Hepatocyte (in vitro differentiated cells): ENCODE results near the gene IPPK. TPM values are rescaled to one million over a fixed set of nuclear protein-coding genes. Genes with fewer than 3 reads are reported as not detected.
"Not testable (repeated sequence)": the region's sequence is repeated elsewhere in the genome, so short reads cannot be mapped to it uniquely, and the experiment has no call there.

Source experiments
- DNase-seq: peaks from one replicate; pipeline ENCODE4 v3.0.0-alpha.2; 2016; ENCODE audit warnings: low spot score
- H2AFZ ChIP-seq: fragments of 200-600 bp; sonication (generic); 2 replicates; pipeline ENCODE4 v1.6.0; 2016; ENCODE audit warnings: antibody characterized with exemption, mild to moderate bottlenecking
- H3K27ac ChIP-seq: fragments of 200-600 bp; sonication (generic); 2 replicates; pipeline ENCODE4 v1.5.1; 2016; ENCODE audit warnings: mild to moderate bottlenecking
- H3K27me3 ChIP-seq: fragments of 200-600 bp; sonication (generic); 2 replicates; pipeline ENCODE4 v1.6.1; 2016
- H3K36me3 ChIP-seq: fragments of 200-600 bp; sonication (generic); replicated peaks from 2 replicates; pipeline ENCODE4 v1.5.1; 2016; ENCODE audit warnings: low read depth; ENCODE audit not compliant: insufficient read depth
- H3K4me1 ChIP-seq: fragments of 200-600 bp; sonication (generic); 2 replicates; pipeline ENCODE4 v1.5.1; 2016; ENCODE audit warnings: mild to moderate bottlenecking, moderate library complexity; ENCODE audit not compliant: insufficient read depth
- H3K4me2 ChIP-seq: fragments of 200-600 bp; sonication (generic); 2 replicates; pipeline ENCODE4 v1.6.0; 2016
- H3K4me3 ChIP-seq: fragments of 200-600 bp; sonication (generic); 2 replicates; pipeline ENCODE4 v1.5.1; 2016; ENCODE audit warnings: mild to moderate bottlenecking
- H3K79me2 ChIP-seq: fragments of 200-600 bp; sonication (generic); 2 replicates; pipeline ENCODE4 v1.6.0; 2017; ENCODE audit warnings: mild to moderate bottlenecking
- H3K9me2 ChIP-seq: fragments of 200-600 bp; sonication (generic); replicated peaks from 2 replicates; pipeline ENCODE4 v1.6.0; 2017; ENCODE audit warnings: mild to moderate bottlenecking; ENCODE audit not compliant: insufficient read depth
- H3K9me3 ChIP-seq: fragments of 200-600 bp; sonication (generic); 2 replicates; pipeline ENCODE4 v1.5.1; 2016; ENCODE audit warnings: low read depth, mild to moderate bottlenecking
- H4K20me1 ChIP-seq: fragments of 200-600 bp; sonication (generic); 2 replicates; pipeline ENCODE4 v1.6.0; 2016; ENCODE audit warnings: mild to moderate bottlenecking; ENCODE audit not compliant: insufficient read depth, poor library complexity, severe bottlenecking
- CTCF ChIP-seq: fragments of 200-600 bp; sonication (generic); IDR thresholded peaks from 2 replicates; pipeline ENCODE4 v1.5.1; 2016; ENCODE audit warnings: antibody characterized with exemption, mild to moderate bottlenecking; ENCODE audit not compliant: poor library complexity
- EZH2 ChIP-seq: fragments of 200-600 bp; sonication (generic); IDR thresholded peaks from 2 replicates; pipeline ENCODE4 v1.6.1; 2016; ENCODE audit warnings: antibody characterized with exemption, mild to moderate bottlenecking, borderline replicate concordance
- EZH2phosphoT487 ChIP-seq: fragments of 200-600 bp; sonication (generic); IDR thresholded peaks from one replicate; pipeline ENCODE4 v1.6.1; 2018; ENCODE audit warnings: antibody characterized with exemption, mild to moderate bottlenecking, low read depth, moderate library complexity; ENCODE audit not compliant: unreplicated experiment, severe bottlenecking
- WGBS: methylation state at CpG from one replicate; pipeline ENCODE4 v1.1.6; 2016; ENCODE audit warnings: low lambda C conversion rate; ENCODE audit errors: missing lambda C conversion rate; 5-methylcytosine and 5-hydroxymethylcytosine counted together
- polyA plus RNA-seq: library from polyadenylated mRNA; unstranded; fragments of >200 nt; fragmentation: Nextera tagmentation; extraction: Ambion mirVana; gene quantifications from 2 replicates; pipeline ENCODE4 v1.2.1, GENCODE V29; 2016
- total RNA-seq: library from RNA; depleted of rRNA; stranded (reverse); fragments of >200 nt; gene quantifications from 2 replicates; pipeline ENCODE4 v1.2.3, GENCODE V29; 2014

The IPPK gene
- total and polyA plus RNA-seq, 2 experiments from 2014 or later: 8.5 to 15.6 TPM

- H3K27me3 ChIP-seq: no peaks in the 10 kb centered on the region
- H3K27ac ChIP-seq: peak overlapping the region; percentile 25
- H2AFZ ChIP-seq: no peak overlapping the region
- no peak for DNase-seq
- WGBS: 76% methylated on average over 1 of the region's 1 CpG
- TF ChIP-seq EZH2 (no peak), CTCF (no peak), EZH2phosphoT487 (no peak)
- no peaks in the 10 kb centered on the region for H3K9me2 ChIP-seq
- no peaks in the 10 kb centered on the region for H4K20me1 ChIP-seq
- no peak overlapping the region for H3K4me3 ChIP-seq
- no peaks in the 10 kb centered on the region for H3K79me2 ChIP-seq
- peaks cover 6% of the 10 kb centered on the region for H3K4me1 ChIP-seq
- H3K36me3 ChIP-seq: no peaks in the 10 kb centered on the region
- peak overlapping the region; percentile 5 for H3K4me2 ChIP-seq
- no peaks in the 10 kb centered on the region for H3K9me3 ChIP-seq
These were observed 80.0 kb downstream of the IPPK start for GRCh38 chr9:92589923-92590322.

DNA sequence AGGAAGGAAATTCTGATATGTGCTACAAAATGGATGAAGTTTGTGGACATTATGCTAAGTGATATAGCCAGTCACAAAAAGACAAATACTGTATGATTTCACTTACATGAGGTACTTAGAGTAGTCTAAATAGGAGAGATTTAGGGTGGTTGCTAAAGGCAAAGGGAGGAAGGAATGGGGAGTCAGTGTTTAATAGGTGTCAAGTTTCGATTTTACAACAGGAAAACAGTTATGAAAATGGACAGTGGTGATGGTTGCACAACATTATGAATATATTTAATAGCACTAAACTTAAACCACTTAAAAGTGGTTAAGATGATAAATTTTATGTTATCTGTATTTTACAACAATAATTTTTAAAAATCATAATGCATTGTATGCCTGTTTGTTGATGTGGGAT is 93.8 kb downstream of the IPPK start:
- Histone ChIP-seq H3K9me3 (no peaks in the 10 kb centered on the region), H3K4me2 (no peak overlapping the region), H4K20me1 (no peaks in the 10 kb centered on the region), H3K36me3 (no peaks in the 10 kb centered on the region), H3K4me1 (no peaks in the 10 kb centered on the region), H3K27me3 (no peaks in the 10 kb centered on the region), H3K4me3 (no peak overlapping the region), H3K27ac (no peak overlapping the region), H3K79me2 (no peaks in the 10 kb centered on the region), H2AFZ (no peak overlapping the region), H3K9me2 (no peaks in the 10 kb centered on the region)
- DNase-seq: no peak
- no peak for TF ChIP-seq EZH2
- TF ChIP-seq CTCF: no peak
- no peak for TF ChIP-seq EZH2phosphoT487
- WGBS: 84% methylated on average over 1 of the region's 1 CpG

DNA sequence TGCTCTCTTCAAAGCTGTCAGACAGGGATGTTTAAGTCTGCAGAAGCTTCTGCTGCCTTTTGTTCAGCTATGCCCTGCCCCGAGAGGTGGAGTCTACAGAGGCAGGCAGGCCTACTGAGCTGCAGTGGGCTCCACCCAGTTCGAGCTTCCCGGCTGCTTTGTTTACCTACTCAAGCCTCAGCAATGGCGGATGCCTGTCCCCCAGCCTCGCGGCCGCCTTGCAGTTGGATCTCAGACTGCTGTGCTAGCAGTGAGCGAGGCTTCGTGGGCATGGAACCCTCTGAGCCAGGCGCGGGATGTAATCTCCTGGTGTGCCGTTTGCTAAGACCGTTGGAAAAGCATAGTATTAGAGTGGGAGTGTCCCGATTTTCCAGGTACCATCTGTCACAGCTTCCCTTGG is 96.3 kb downstream of the IPPK start:
- H4K20me1 ChIP-seq, H2AFZ ChIP-seq, H3K9me2 ChIP-seq, H3K27me3 ChIP-seq, H3K4me3 ChIP-seq, H3K27ac ChIP-seq, H3K9me3 ChIP-seq, H3K79me2 ChIP-seq, DNase-seq, H3K4me2 ChIP-seq, H3K36me3 ChIP-seq, H3K4me1 ChIP-seq: not testable (repeated sequence)
- whole genome bisulfite sequencing: 96% methylated on average over 14 of the region's 14 CpGs

- not testable (repeated sequence) for DNase-seq, H3K79me2 ChIP-seq, H3K27ac ChIP-seq, H3K36me3 ChIP-seq, H3K4me3 ChIP-seq, H3K4me2 ChIP-seq, H3K4me1 ChIP-seq, H3K9me2 ChIP-seq, H3K27me3 ChIP-seq, H2AFZ ChIP-seq, H3K9me3 ChIP-seq, H4K20me1 ChIP-seq
- WGBS: 90% methylated on average over 2 of the region's 2 CpGs
These were observed 98.1 kb downstream of the IPPK start for GRCh38 chr9:92571871-92572270.

- H3K9me2 ChIP-seq: no peaks in the 10 kb centered on the region
- peaks cover 11% of the 10 kb centered on the region for H3K4me1 ChIP-seq
- no peaks in the 10 kb centered on the region for H3K36me3 ChIP-seq
- no peaks in the 10 kb centered on the region for H3K79me2 ChIP-seq
- no peak for DNase-seq
- H3K9me3 ChIP-seq: no peaks in the 10 kb centered on the region
- H3K27ac ChIP-seq: no peak overlapping the region
- no peak overlapping the region for H3K4me3 ChIP-seq
- TF ChIP-seq CTCF (no peak), EZH2 (no peak), EZH2phosphoT487 (no peak)
- 95% methylated on average over 2 of the region's 2 CpGs for WGBS
- no peaks in the 10 kb centered on the region for H4K20me1 ChIP-seq
- no peak overlapping the region for H3K4me2 ChIP-seq
- H3K27me3 ChIP-seq: no peaks in the 10 kb centered on the region
- no peak overlapping the region for H2AFZ ChIP-seq
These were observed 104.9 kb downstream of the IPPK start for GRCh38 chr9:92564982-92565381.
